GM12875 (cell line): ENCODE data around the gene ZNF655.

Source experiments
- H3K4me3 ChIP-seq: one replicate; pipeline ENCODE4 v1.5.1; 2011; ENCODE audit warnings: low read depth, low read length, control low read depth
- CTCF ChIP-seq: IDR thresholded peaks from 2 replicates; pipeline ENCODE4 v1.5.1; 2011; ENCODE audit warnings: low read depth, mild to moderate bottlenecking, control low read depth, inconsistent platforms, low read length, moderate library complexity, borderline replicate concordance; ENCODE audit not compliant: insufficient read depth

ZNF655 gene

GRCh38 chr7:99594948-99595745 lies 36.7 kb downstream of the ZNF655 start:
- TF ChIP-seq CTCF, result no peak
- H3K4me3 ChIP-seq, result no peak overlapping the region

GRCh38 chr7:99596408-99596955 lies 38.0 kb downstream of the ZNF655 start:
- no peak for TF ChIP-seq CTCF
- H3K4me3 ChIP-seq, result no peak overlapping the region

GRCh38 chr7:99597762-99598501 lies 39.5 kb downstream of the ZNF655 start, which contains the start of gene TMEM225B:
Gene TMEM225B (plus strand): TSS chr7:99598267. CDS start chr7:99604389, 6,122 bp downstream.
- H3K4me3 ChIP-seq, result no peak within 1 kb of the TSS
- no peak for TF ChIP-seq CTCF

GRCh38 chr7:99599836-99600235 lies 41.4 kb downstream of the ZNF655 start:
- TF ChIP-seq CTCF, result no peak
- H3K4me3 ChIP-seq, result no peak overlapping the region

GRCh38 chr7:99601656-99602310 lies 43.3 kb downstream of the ZNF655 start:
- no peak overlapping the region for H3K4me3 ChIP-seq
- no peak for TF ChIP-seq CTCF

GRCh38 chr7:99605527-99605926 lies 47.1 kb downstream of the ZNF655 start:
- H3K4me3 ChIP-seq, result no peak overlapping the region
- no peak for TF ChIP-seq CTCF
